ENCODE data around the gene CTTN. TPM values are rescaled to one million over a fixed set of nuclear protein-coding genes. Genes with fewer than 3 reads are reported as not detected.

Gene CTTN
- total RNA-seq, 1 experiment from 2014 or later: 533 TPM

- no peak for TF ChIP-seq EZH2 (IDR thresholded peaks at IDR 0.05; ENCODE audit: low read depth)
- no peak for TF ChIP-seq CTCF (conservative IDR thresholded peaks at IDR 0.05)
- Histone ChIP-seq H3K4me1 (replicated peaks; ENCODE audit: insufficient read depth) (peaks cover 22% of the 10 kb centered on the region), H3K4me2 (no peak overlapping the region), H2AFZ (no peak overlapping the region), H3F3A (ENCODE audit: insufficient read depth, low read depth) (peaks cover 13% of the 10 kb centered on the region; the same call in 1 of the 2 replicates), H3K9me3 (ENCODE audit: insufficient read depth, low read depth) (no peaks in the 10 kb centered on the region), H3K27me3 (ENCODE audit: insufficient read depth, low read depth) (no peaks in the 10 kb centered on the region), H3K79me2 (ENCODE audit: low read depth) (no peaks in the 10 kb centered on the region), H3K9me2 (ENCODE audit: insufficient read depth) (no peaks in the 10 kb centered on the region), H4K20me1 (ENCODE audit: insufficient read depth) (no peaks in the 10 kb centered on the region), H3K27ac (no peak overlapping the region), H3K4me3 (no peak overlapping the region), H3K36me3 (ENCODE audit: low read depth) (no peaks in the 10 kb centered on the region)
- intact Hi-C loops (cut with micrococcal nuclease; ENCODE audit: unreplicated experiment): no loop called here
- POLR2A ChIA-PET (ENCODE audit: unreplicated experiment): no interaction called here
- no peak for DNase-seq
- CTCF ChIA-PET: no interaction called here
- no TSS peak for BruUV-seq (replicated peaks)
Measured at GRCh38 chr11:70477176-70477575, 78.8 kb downstream of the CTTN start.

GRCh38 chr11:70477609-70478008 is 79.3 kb downstream of the CTTN start:
- Histone ChIP-seq H3K4me2 (no peak overlapping the region), H3F3A (ENCODE audit: insufficient read depth, low read depth) (peaks cover 16% of the 10 kb centered on the region), H3K4me1 (replicated peaks; ENCODE audit: insufficient read depth) (peaks cover 26% of the 10 kb centered on the region), H3K27me3 (ENCODE audit: insufficient read depth, low read depth) (no peaks in the 10 kb centered on the region), H3K36me3 (ENCODE audit: low read depth) (no peaks in the 10 kb centered on the region), H3K4me3 (no peak overlapping the region), H3K9me2 (ENCODE audit: insufficient read depth) (no peaks in the 10 kb centered on the region), H2AFZ (no peak overlapping the region), H3K27ac (no peak overlapping the region), H4K20me1 (ENCODE audit: insufficient read depth) (no peaks in the 10 kb centered on the region), H3K79me2 (ENCODE audit: low read depth) (no peaks in the 10 kb centered on the region), H3K9me3 (ENCODE audit: insufficient read depth, low read depth) (no peaks in the 10 kb centered on the region)
- intact Hi-C loops (cut with micrococcal nuclease; ENCODE audit: unreplicated experiment): no loop called here
- POLR2A ChIA-PET (ENCODE audit: unreplicated experiment): no interaction called here
- no peak for DNase-seq
- TF ChIP-seq CTCF (conservative IDR thresholded peaks at IDR 0.05) (no peak), EZH2 (IDR thresholded peaks at IDR 0.05; ENCODE audit: low read depth) (no peak)
- CTCF ChIA-PET: no interaction called here
- no TSS peak for BruUV-seq (replicated peaks)

GRCh38 chr11:70478166-70478890 is 80.0 kb downstream of the CTTN start:
- H3K27me3 ChIP-seq (ENCODE audit: insufficient read depth, low read depth): no peaks in the 10 kb centered on the region

More at GRCh38 chr11:70478166-70478890, 80.0 kb downstream of the CTTN start:
- Histone ChIP-seq H3K4me1 (replicated peaks; ENCODE audit: insufficient read depth) (peaks cover 34% of the 10 kb centered on the region), H2AFZ (no peak overlapping the region), H3K4me3 (no peak overlapping the region), H3K79me2 (ENCODE audit: low read depth) (no peaks in the 10 kb centered on the region), H3K36me3 (ENCODE audit: low read depth) (no peaks in the 10 kb centered on the region), H3F3A (ENCODE audit: insufficient read depth, low read depth) (peaks cover 23% of the 10 kb centered on the region), H4K20me1 (ENCODE audit: insufficient read depth) (no peaks in the 10 kb centered on the region), H3K27ac (no peak overlapping the region), H3K4me2 (no peak overlapping the region), H3K9me2 (ENCODE audit: insufficient read depth) (no peaks in the 10 kb centered on the region), H3K9me3 (ENCODE audit: insufficient read depth, low read depth) (no peaks in the 10 kb centered on the region)
- intact Hi-C loops (cut with micrococcal nuclease; ENCODE audit: unreplicated experiment): no loop called here
- POLR2A ChIA-PET (ENCODE audit: unreplicated experiment): no interaction called here
- TF ChIP-seq CTCF (conservative IDR thresholded peaks at IDR 0.05) (no peak), EZH2 (IDR thresholded peaks at IDR 0.05; ENCODE audit: low read depth) (no peak)
- DNase-seq: no peak
- CTCF ChIA-PET: no interaction called here
- no TSS peak for BruUV-seq (replicated peaks)

All from PC-9 (cell line).